Osteoblast (primary cell): ENCODE measurements around the gene ZNF444. TPM values are rescaled to one million over a fixed set of nuclear protein-coding genes. Genes with fewer than 3 reads are reported as not detected.
"Not testable (repeated sequence)": the region's sequence is repeated elsewhere in the genome, so short reads cannot be mapped to it uniquely, and the experiment has no call there.

Experiments
- DNase-seq: peaks from one replicate; pipeline ENCODE4 v3.0.0; 2011; ENCODE audit warnings: low spot score, mixed read lengths; ENCODE audit not compliant: insufficient read length; ENCODE audit errors: missing footprints
- H2AFZ ChIP-seq: 2 replicates; pipeline ENCODE4 v1.6.0; 2011; ENCODE audit warnings: mild to moderate bottlenecking, low read length
- H3K27ac ChIP-seq: 2 replicates; pipeline ENCODE4 v1.5.1; 2011; ENCODE audit warnings: mild to moderate bottlenecking, low read depth, low read length, moderate library complexity
- H3K27me3 ChIP-seq: 2 replicates; pipeline ENCODE4 v1.6.0; 2012; ENCODE audit warnings: mild to moderate bottlenecking, control low read depth, inconsistent platforms, low read length, moderate library complexity; ENCODE audit not compliant: insufficient read depth
- H3K36me3 ChIP-seq: 2 replicates; pipeline ENCODE4 v1.5.1; 2011; ENCODE audit warnings: mild to moderate bottlenecking, low read length, control low read depth, moderate library complexity; ENCODE audit not compliant: insufficient read depth
- H3K4me1 ChIP-seq: 2 replicates; pipeline ENCODE4 v1.5.1; 2011; ENCODE audit warnings: mild to moderate bottlenecking, low read length, control low read depth, moderate library complexity; ENCODE audit not compliant: insufficient read depth
- H3K4me2 ChIP-seq: 2 replicates; pipeline ENCODE4 v1.6.0; 2011; ENCODE audit warnings: mild to moderate bottlenecking, low read length; ENCODE audit not compliant: insufficient read depth
- H3K4me3 ChIP-seq: fragments of 200-600 bp; sonication (generic); 3 replicates; pipeline ENCODE4 v1.5.1; 2012; ENCODE audit warnings: mild to moderate bottlenecking, low read length, inconsistent platforms; ENCODE audit not compliant: insufficient read depth
- H3K79me2 ChIP-seq: 2 replicates; pipeline ENCODE4 v1.6.0; 2012; ENCODE audit warnings: mild to moderate bottlenecking, low read length, control low read depth, inconsistent platforms; ENCODE audit not compliant: insufficient read depth
- H3K9me3 ChIP-seq: 2 replicates; pipeline ENCODE4 v1.5.1; 2011; ENCODE audit warnings: low read depth, low read length, control low read depth
- H4K20me1 ChIP-seq: 2 replicates; pipeline ENCODE4 v1.6.0; 2012; ENCODE audit warnings: mild to moderate bottlenecking, low read length, control low read depth; ENCODE audit not compliant: insufficient read depth
- CTCF ChIP-seq: IDR thresholded peaks from 2 replicates; pipeline ENCODE4 v1.5.1; 2011; ENCODE audit warnings: mild to moderate bottlenecking, low read depth, low read length, moderate library complexity; ENCODE audit errors: extremely low read depth
- small RNA-seq: library from RNA; depleted of rRNA; stranded (forward); fragments of <200 nt; gene quantifications from one replicate; pipeline ENCODE3, GENCODE V24; 2012
- total RNA-seq: library from RNA; depleted of rRNA; stranded (reverse); fragments of >200 nt; gene quantifications from 2 replicates; pipeline ENCODE4 v1.2.3, GENCODE V29; 2012

ZNF444 gene
- total RNA-seq, 1 donor: 16.6 TPM

- no peaks in the 10 kb centered on the region for H3K9me3 ChIP-seq
- no peaks in the 10 kb centered on the region for H3K79me2 ChIP-seq
- DNase-seq: no peak
- H3K36me3 ChIP-seq: no peaks in the 10 kb centered on the region
- no peak overlapping the region for H2AFZ ChIP-seq
- H3K27me3 ChIP-seq: no peaks in the 10 kb centered on the region
- H3K4me3 ChIP-seq: no peak overlapping the region
- TF ChIP-seq CTCF: no peak
- no peaks in the 10 kb centered on the region for H4K20me1 ChIP-seq
- H3K27ac ChIP-seq: no peak overlapping the region
- no peak overlapping the region for H3K4me2 ChIP-seq
- H3K4me1 ChIP-seq: no peaks in the 10 kb centered on the region
Measured at GRCh38 chr19:56209091-56209490, 68.0 kb downstream of the ZNF444 start.

- not testable (repeated sequence) for H4K20me1 ChIP-seq, H3K4me1 ChIP-seq, DNase-seq, H3K4me3 ChIP-seq, H3K4me2 ChIP-seq, H3K27me3 ChIP-seq, H3K27ac ChIP-seq, H3K36me3 ChIP-seq, H2AFZ ChIP-seq, H3K9me3 ChIP-seq, H3K79me2 ChIP-seq
Measured at GRCh38 chr19:56210036-56210435, 68.9 kb downstream of the ZNF444 start.

Small RNA genes within 50 kb of the gene (small RNA-seq; reads per million reads assigned to genes)
- gene AC024580.2: not detected
- gene RF00019: not detected

Other genes with a start within 250 kb of the ZNF444 start
- not detected in 2 replicates for gene NLRP13, start 209.0 kb upstream of the ZNF444 start, total RNA-seq
- gene NLRP8, start 193.5 kb upstream of the ZNF444 start, total RNA-seq: not detected in 2 replicates
- gene NLRP5, start 154.5 kb upstream of the ZNF444 start, total RNA-seq: not detected in 2 replicates
- 23.6 and 27.5 TPM in 2 replicates for gene ZNF787, start 20.0 kb upstream of the ZNF444 start, total RNA-seq
- gene GALP, start 34.7 kb downstream of the ZNF444 start, total RNA-seq: not detected in 2 replicates
- gene ZSCAN5B, start 56.5 kb downstream of the ZNF444 start, total RNA-seq: under 0.01 TPM in 1 of 2 replicates, not detected in the other
- gene ZSCAN5C, start 61.0 kb downstream of the ZNF444 start, total RNA-seq: not detected in 2 replicates
- not detected in 2 replicates for gene EDDM13, start 131.5 kb downstream of the ZNF444 start, total RNA-seq
- 4.3 and 6.8 TPM in 2 replicates for gene ZSCAN5A, start 173.6 kb downstream of the ZNF444 start, total RNA-seq